ENCODE results near the gene CRHR2.

CRHR2 gene

GRCh38 chr7:30613366-30614325 is 68.6 kb downstream of the CRHR2 start:
- DNase-seq = no peak

- DNase-seq = no peak
Observed at GRCh38 chr7:30612658-30613265, 69.5 kb downstream of the CRHR2 start.

GRCh38 chr7:30605832-30606231 is 76.4 kb downstream of the CRHR2 start:
- no peak for DNase-seq

- no peak for DNase-seq
Observed at GRCh38 chr7:30604901-30605300, 77.4 kb downstream of the CRHR2 start.

Data from CD4-positive, alpha-beta T cell treated with Interleukin-1 beta for 1 hour (primary cell).